OCI-LY3 (cell line): ENCODE data around the gene TNIP1.

Experiments used
- CTCF ChIP-seq: fragments of 200-600, 300-600 bp; sonication (generic); IDR thresholded peaks from 2 replicates; pipeline ENCODE4 v1.5.1; 2014; ENCODE audit warnings: antibody characterized with exemption, low read length, low read depth
- EZH2phosphoT487 ChIP-seq: fragments of 200-600 bp; shearing (Covaris generic); IDR thresholded peaks from 2 replicates; pipeline ENCODE4 v1.6.1; 2018; ENCODE audit warnings: antibody characterized with exemption, mixed run types, low read depth

GRCh38 chr5:151087486-151087885 is 6.7 kb upstream of the TNIP1 start:
- TF ChIP-seq CTCF (no peak), EZH2phosphoT487 (no peak)
